ENCODE measurements around the gene C3orf38. TPM values are rescaled to one million over a fixed set of nuclear protein-coding genes. Genes with fewer than 3 reads are reported as not detected.

The C3orf38 gene
- total and polyA plus RNA-seq, 2 experiments from 2014 or later: 22.2 to 30.5 TPM

- H3F3A ChIP-seq (replicated peaks; ENCODE audit: low read depth): no peaks in the 10 kb centered on the region
- peaks cover 27% of the 10 kb centered on the region for H3K36me3 Mint-ChIP-seq (ENCODE audit: low read depth)
- peak overlapping the region; percentile 98 for H3K4me3 Mint-ChIP-seq
- peak overlapping the region; percentile 94 for H3K4me3 ChIP-seq
- H3K4me1 ChIP-seq (ENCODE audit: insufficient read depth): peaks cover 11% of the 10 kb centered on the region; the same call in 1 of the 2 replicates
- H4K20me1 ChIP-seq (replicated peaks; ENCODE audit: insufficient read depth): no peaks in the 10 kb centered on the region; the same call in 1 of the 2 replicates
- H3K27ac ChIP-seq (ENCODE audit: low read depth): no peak overlapping the region
- H3K4me2 ChIP-seq: peak overlapping the region; percentile 88
- H3K9me2 ChIP-seq (ENCODE audit: insufficient read depth): no peaks in the 10 kb centered on the region
- H2AFZ ChIP-seq: no peak overlapping the region
- ATAC-seq: no peak
- no peak for TF ChIP-seq STAT1 (IDR thresholded peaks at IDR 0.05; ENCODE audit: unreplicated experiment)
- H3K27ac Mint-ChIP-seq: peak overlapping the region; percentile 98; the same call in 1 of the 2 replicates
- no peaks in the 10 kb centered on the region for H3K9me3 Mint-ChIP-seq
- DNase-seq (ENCODE audit: low spot score): no peak
- H3K27me3 Mint-ChIP-seq (ENCODE audit: insufficient read depth, low read depth, poor library complexity): peaks cover 10% of the 10 kb centered on the region
- no peaks in the 10 kb centered on the region for H3K27me3 ChIP-seq (ENCODE audit: insufficient read depth)
- H3K36me3 ChIP-seq (ENCODE audit: insufficient read depth): peaks cover 20% of the 10 kb centered on the region
- peaks cover 18% of the 10 kb centered on the region for H3K4me1 Mint-ChIP-seq
- H3K79me2 ChIP-seq (replicated peaks; ENCODE audit: insufficient read depth): peaks cover 83% of the 10 kb centered on the region
Measured at GRCh38 chr3:88150806-88151205, 1.0 kb downstream of the C3orf38 start.

GRCh38 chr3:88151358-88151757 is 1.6 kb downstream of the C3orf38 start:
- peaks cover 10% of the 10 kb centered on the region for H3K27me3 Mint-ChIP-seq (ENCODE audit: insufficient read depth, low read depth, poor library complexity)
- H3K36me3 ChIP-seq (ENCODE audit: insufficient read depth): peaks cover 26% of the 10 kb centered on the region
- DNase-seq (ENCODE audit: low spot score): no peak
- no peaks in the 10 kb centered on the region for H3K9me3 Mint-ChIP-seq
- peaks cover 11% of the 10 kb centered on the region; the same call in 1 of the 2 replicates for H3K4me1 ChIP-seq (ENCODE audit: insufficient read depth)
- H3K4me3 ChIP-seq: peak overlapping the region; percentile 94
- ATAC-seq: no peak
- H3K4me3 Mint-ChIP-seq: peak overlapping the region; percentile 98
- no peak overlapping the region for H3K27ac ChIP-seq (ENCODE audit: low read depth)
- H3K4me2 ChIP-seq: peak overlapping the region; percentile 88
- peaks cover 87% of the 10 kb centered on the region for H3K79me2 ChIP-seq (replicated peaks; ENCODE audit: insufficient read depth)
- H3K27me3 ChIP-seq (ENCODE audit: insufficient read depth): no peaks in the 10 kb centered on the region
- no peak overlapping the region for H3K27ac Mint-ChIP-seq
- no peaks in the 10 kb centered on the region for H3K9me2 ChIP-seq (ENCODE audit: insufficient read depth)
- peaks cover 33% of the 10 kb centered on the region for H3K36me3 Mint-ChIP-seq (ENCODE audit: low read depth)
- H3F3A ChIP-seq (replicated peaks; ENCODE audit: low read depth): no peaks in the 10 kb centered on the region
- no peak overlapping the region for H2AFZ ChIP-seq
- H3K4me1 Mint-ChIP-seq: peaks cover 18% of the 10 kb centered on the region
- H4K20me1 ChIP-seq (replicated peaks; ENCODE audit: insufficient read depth): peaks cover 3% of the 10 kb centered on the region; the same call in 1 of the 2 replicates
- TF ChIP-seq ZNF462 (CRISPR knock-in tag; IDR thresholded peaks at IDR 0.05): no peak
- no peak for TF ChIP-seq EZH2 (IDR thresholded peaks at IDR 0.05; ENCODE audit: low read depth, unreplicated experiment)
- TF ChIP-seq POLR2AphosphoS5 (IDR thresholded peaks at IDR 0.05; ENCODE audit: low read depth): no peak
- no peak for TF ChIP-seq ZNF114 (CRISPR knock-in tag; IDR thresholded peaks at IDR 0.05)
- TF ChIP-seq ETS1 (IDR thresholded peaks at IDR 0.05): no peak
- TF ChIP-seq CREB1 (CRISPR knock-in tag; IDR thresholded peaks at IDR 0.05; ENCODE audit: low read depth): no peak
- TF ChIP-seq JUNB (IDR thresholded peaks at IDR 0.05; ENCODE audit: unreplicated experiment): no peak
- no peak for TF ChIP-seq REST (IDR thresholded peaks at IDR 0.05; ENCODE audit: unreplicated experiment)
- no peak for TF ChIP-seq NANOG (IDR thresholded peaks at IDR 0.05; ENCODE audit: borderline replicate concordance)

Measured in GM23338 (cell line).